SK-N-SH (cell line): Measurements from ENCODE around the gene PFKFB2. TPM values are rescaled to one million over a fixed set of nuclear protein-coding genes. Genes with fewer than 3 reads are reported as not detected.

Source experiments
- CTCF ChIA-PET: fragments of 300-600, 350-600 bp; formaldehyde crosslinking; extraction: SDS; loops from one replicate; lab custom pipeline; 2021; lab: Yijun Ruan, JAX
- POLR2A ChIA-PET: fragments of 350-600 bp; sonication (Branson Sonifier 250); formaldehyde crosslinking; extraction: SDS; loops from one replicate; lab custom pipeline; 2020; ENCODE audit warnings: antibody characterized with exemption, inconsistent platforms; lab: Yijun Ruan, JAX
- DNase-seq: peaks from one replicate; pipeline ENCODE4 v3.0.0; 2012
- H2AFZ ChIP-seq: fragments of 200-600 bp; sonication (generic); 2 replicates; pipeline ENCODE4 v1.8.1; 2016; ENCODE audit warnings: antibody characterized with exemption, mild to moderate bottlenecking, low read depth
- H3F3A ChIP-seq: fragments of 200-600 bp; sonication (generic); replicated peaks from 2 replicates; pipeline ENCODE3; 2016; ENCODE audit warnings: antibody characterized with exemption, mild to moderate bottlenecking; ENCODE audit not compliant: insufficient read depth
- H3K27ac ChIP-seq, 2 experiments: fragments of 200-500 bp in 1 of 2; fragments of 200-600 bp in 1 of 2; sonication (Bioruptor generic) in 1 of 2; sonication (generic), shearing (Covaris generic) in 1 of 2; 2 replicates each; pipeline versions ENCODE4 v1.5.1 to v1.6.1; 2014 to 2016; ENCODE audit warnings: low read depth in 2 of 2, inconsistent platforms in 1 of 2, low read length in 1 of 2, mild to moderate bottlenecking in 1 of 2, mixed read lengths in 1 of 2
- H3K27me3 ChIP-seq: fragments of 200-600 bp; sonication (generic), shearing (Covaris generic); 2 replicates; pipeline ENCODE4 v1.6.1; 2016; ENCODE audit warnings: mixed run types; ENCODE audit not compliant: insufficient read depth
- H3K36me3 ChIP-seq, 2 experiments: fragments of 200-500 bp in 1 of 2; fragments of 200-600 bp in 1 of 2; sonication (Bioruptor generic) in 1 of 2; sonication (generic) in 1 of 2; replicated peaks in 1 of 2; 2 replicates each; pipeline versions ENCODE3 to v1.5.1; 2014 to 2016; ENCODE audit warnings: low read length in 1 of 2, mild to moderate bottlenecking in 1 of 2; ENCODE audit not compliant: insufficient read depth in 2 of 2, control insufficient read depth in 1 of 2
- H3K4me1 ChIP-seq, 2 experiments: fragments of 200-500 bp in 1 of 2; fragments of 200-600 bp in 1 of 2; sonication (Bioruptor generic) in 1 of 2; sonication (generic), shearing (Covaris generic) in 1 of 2; 2 replicates each; pipeline versions ENCODE4 v1.5.1 to v1.6.1; 2014 to 2016; ENCODE audit warnings: low read depth in 1 of 2, low read length in 1 of 2, mixed run types in 1 of 2; ENCODE audit not compliant: insufficient read depth in 2 of 2, control insufficient read depth in 1 of 2
- H3K4me2 ChIP-seq: fragments of 200-600 bp; sonication (generic), shearing (Covaris generic); 2 replicates; pipeline ENCODE4 v1.6.1; 2017; ENCODE audit warnings: mixed run types
- H3K4me3 ChIP-seq, 2 experiments: fragments of 200-500 bp in 1 of 2; fragments of 200-600 bp in 1 of 2; sonication (Bioruptor generic) in 1 of 2; sonication (generic), shearing (Covaris generic) in 1 of 2; 2 replicates each; pipeline versions ENCODE4 v1.5.1 to v1.8.1; 2014 to 2016; ENCODE audit warnings: low read depth in 2 of 2, inconsistent platforms in 1 of 2, low read length in 1 of 2, mild to moderate bottlenecking in 1 of 2, mixed read lengths in 1 of 2, moderate library complexity in 1 of 2
- H3K79me2 ChIP-seq: fragments of 200-600 bp; sonication (generic); 2 replicates; pipeline ENCODE4 v1.8.1; 2017; ENCODE audit warnings: mild to moderate bottlenecking; ENCODE audit not compliant: insufficient read depth
- H3K9ac ChIP-seq: fragments of 200-600 bp; sonication (generic); 2 replicates; pipeline ENCODE4 v1.6.1; 2017; ENCODE audit warnings: mixed run types
- H3K9me2 ChIP-seq: fragments of 200-600 bp; sonication (generic); 2 replicates; pipeline ENCODE4 v1.6.1; 2017; ENCODE audit warnings: mixed run types
- H3K9me3 ChIP-seq: fragments of 200-600 bp; sonication (generic); 2 replicates; pipeline ENCODE4 v1.6.1; 2017; ENCODE audit warnings: mixed run types, mild to moderate bottlenecking, moderate library complexity
- H4K20me1 ChIP-seq: fragments of 200-600 bp; sonication (generic); 2 replicates; pipeline ENCODE4 v1.6.1; 2017; ENCODE audit warnings: mild to moderate bottlenecking, mixed run types; ENCODE audit not compliant: insufficient read depth
- FOSL2 ChIP-seq: IDR thresholded peaks from 2 replicates; pipeline ENCODE4 v1.4.0; 2012; ENCODE audit warnings: low read depth, mild to moderate bottlenecking, moderate library complexity, borderline replicate concordance
- GABPA ChIP-seq: IDR thresholded peaks from 2 replicates; pipeline ENCODE4 v1.4.0; 2012; ENCODE audit warnings: low read depth, mild to moderate bottlenecking
- MEF2A ChIP-seq: IDR thresholded peaks from 2 replicates; pipeline ENCODE4 v1.4.0; 2012; ENCODE audit warnings: low read depth, borderline replicate concordance
- POLR2AphosphoS5 ChIP-seq: IDR thresholded peaks from 2 replicates; pipeline ENCODE4 v1.6.1; 2012; ENCODE audit warnings: low read depth, low read length
- RAD21 ChIP-seq: IDR thresholded peaks from 2 replicates; pipeline ENCODE4 v1.6.1; 2012; ENCODE audit warnings: mild to moderate bottlenecking, low read length
- REST ChIP-seq: IDR thresholded peaks from 2 replicates; pipeline ENCODE4 v1.6.1; 2012; ENCODE audit warnings: mild to moderate bottlenecking, low read depth, low read length, moderate library complexity
- SMC3 ChIP-seq: IDR thresholded peaks from 2 replicates; pipeline ENCODE4 v1.6.1; 2012; ENCODE audit warnings: low read depth, low read length, improper control_type of control experiment
- WGBS: methylation state at CpG from one replicate; pipeline ENCODE4 v1.1.6; 2017; ENCODE audit warnings: low lambda C conversion rate; 5-methylcytosine and 5-hydroxymethylcytosine counted together
- polyA plus RNA-seq, 3 experiments: library from polyadenylated mRNA; depleted of rRNA; stranded (reverse); fragments of >200 nt; gene quantifications; 2 replicates each; pipeline ENCODE4 v1.2.3, GENCODE V29; 2012
- TF ChIP-seq, protein P1 (sequence below): IDR thresholded peaks from 2 replicates; pipeline ENCODE4 v1.4.0; 2012; ENCODE audit warnings: low read depth, borderline replicate concordance

The PFKFB2 gene
- polyA plus RNA-seq, 1 of the 3 experiments (the other 2 are of a cell fraction), result 1.8 TPM

DNA sequence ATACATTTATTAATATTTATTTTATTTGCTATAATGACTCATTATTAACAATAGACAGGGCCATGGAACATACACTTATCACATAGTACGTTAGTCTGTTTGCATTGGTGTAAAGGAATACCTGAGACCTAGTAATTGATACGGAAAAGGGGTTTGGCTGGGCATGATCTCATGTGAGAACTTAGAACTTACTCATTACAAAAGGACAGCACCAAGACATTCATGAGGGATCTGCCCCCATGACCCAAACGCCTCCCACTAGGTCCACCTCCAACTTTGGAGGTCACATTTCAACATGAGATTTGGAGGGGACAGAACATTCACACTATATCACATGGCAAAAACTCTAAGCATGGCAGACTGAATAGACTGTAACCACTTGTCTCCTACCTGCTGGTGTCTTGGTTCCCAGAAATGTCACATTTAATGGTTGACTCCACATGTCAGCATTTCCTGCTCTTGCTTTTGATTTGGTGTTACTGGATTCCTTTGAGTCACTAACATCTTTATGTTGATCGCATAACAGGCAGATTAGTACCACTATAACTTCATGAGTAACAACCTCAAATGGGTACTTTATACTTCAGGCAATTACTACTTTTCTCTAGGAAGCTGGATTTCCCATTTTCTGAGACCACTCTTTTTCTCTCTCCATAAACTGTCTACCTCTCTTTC is 17.1 kb upstream of the PFKFB2 start:
- H3K9me3 ChIP-seq, result no peaks in the 10 kb centered on the region
- no peak overlapping the region for H3K4me3 ChIP-seq
- H3K27me3 ChIP-seq, result no peaks in the 10 kb centered on the region
- CTCF ChIA-PET, result interaction anchor here (1.3 to 1.9 kb wide), 2 partner anchors 10 to 14 kb away, joined by 3 to 14 read pairs; no protein-coding TSS in a partner anchor
- no peaks in the 10 kb centered on the region for H3K9me2 ChIP-seq
- no peak overlapping the region for H3K27ac ChIP-seq
- no peaks in the 10 kb centered on the region; a peak in 2 of 4 replicates for H3K4me1 ChIP-seq
- H3K36me3 ChIP-seq, result no peaks in the 10 kb centered on the region
- H2AFZ ChIP-seq, result no peak overlapping the region
- POLR2A ChIA-PET, result no interaction called here
- DNase-seq, result no peak
- 34% methylated on average over 4 of the region's 4 CpGs for WGBS
- H3K79me2 ChIP-seq, result no peaks in the 10 kb centered on the region
- no peak overlapping the region for H3K9ac ChIP-seq
- no peaks in the 10 kb centered on the region for H3F3A ChIP-seq
- no peaks in the 10 kb centered on the region for H4K20me1 ChIP-seq
- TF ChIP-seq REST, result no peak
- H3K4me2 ChIP-seq, result no peak overlapping the region

GRCh38 chr1:207036865-207037264 is 16.2 kb upstream of the PFKFB2 start:
- Histone ChIP-seq H3K4me1 (no peaks in the 10 kb centered on the region; a peak in 2 of 4 replicates), H3K27ac (no peak overlapping the region), H3F3A (no peaks in the 10 kb centered on the region), H3K4me3 (no peak overlapping the region), H3K9ac (no peak overlapping the region), H4K20me1 (no peaks in the 10 kb centered on the region), H2AFZ (no peak overlapping the region), H3K36me3 (no peaks in the 10 kb centered on the region), H3K4me2 (no peak overlapping the region), H3K9me3 (no peaks in the 10 kb centered on the region), H3K27me3 (no peaks in the 10 kb centered on the region), H3K9me2 (no peaks in the 10 kb centered on the region), H3K79me2 (no peaks in the 10 kb centered on the region)
- DNase-seq, result no peak
- 47% methylated on average over 1 of the region's 1 CpG for WGBS
- ChIA-PET POLR2A (no interaction called here), CTCF (interaction anchor here (0.8 to 1.9 kb wide), 2 partner anchors 13 to 38 kb away, joined by 3 to 14 read pairs; no protein-coding TSS in a partner anchor)
- TF ChIP-seq, protein P1, sequence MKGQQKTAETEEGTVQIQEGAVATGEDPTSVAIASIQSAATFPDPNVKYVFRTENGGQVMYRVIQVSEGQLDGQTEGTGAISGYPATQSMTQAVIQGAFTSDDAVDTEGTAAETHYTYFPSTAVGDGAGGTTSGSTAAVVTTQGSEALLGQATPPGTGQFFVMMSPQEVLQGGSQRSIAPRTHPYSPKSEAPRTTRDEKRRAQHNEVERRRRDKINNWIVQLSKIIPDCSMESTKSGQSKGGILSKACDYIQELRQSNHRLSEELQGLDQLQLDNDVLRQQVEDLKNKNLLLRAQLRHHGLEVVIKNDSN, result no peak
- TF ChIP-seq FOSL2 (no peak), RAD21 (no peak), GABPA (no peak), SMC3 (no peak), POLR2AphosphoS5 (no peak), MEF2A (no peak)
